Measurements from ENCODE around the gene NAT9.

- TF ChIP-seq, protein P1, sequence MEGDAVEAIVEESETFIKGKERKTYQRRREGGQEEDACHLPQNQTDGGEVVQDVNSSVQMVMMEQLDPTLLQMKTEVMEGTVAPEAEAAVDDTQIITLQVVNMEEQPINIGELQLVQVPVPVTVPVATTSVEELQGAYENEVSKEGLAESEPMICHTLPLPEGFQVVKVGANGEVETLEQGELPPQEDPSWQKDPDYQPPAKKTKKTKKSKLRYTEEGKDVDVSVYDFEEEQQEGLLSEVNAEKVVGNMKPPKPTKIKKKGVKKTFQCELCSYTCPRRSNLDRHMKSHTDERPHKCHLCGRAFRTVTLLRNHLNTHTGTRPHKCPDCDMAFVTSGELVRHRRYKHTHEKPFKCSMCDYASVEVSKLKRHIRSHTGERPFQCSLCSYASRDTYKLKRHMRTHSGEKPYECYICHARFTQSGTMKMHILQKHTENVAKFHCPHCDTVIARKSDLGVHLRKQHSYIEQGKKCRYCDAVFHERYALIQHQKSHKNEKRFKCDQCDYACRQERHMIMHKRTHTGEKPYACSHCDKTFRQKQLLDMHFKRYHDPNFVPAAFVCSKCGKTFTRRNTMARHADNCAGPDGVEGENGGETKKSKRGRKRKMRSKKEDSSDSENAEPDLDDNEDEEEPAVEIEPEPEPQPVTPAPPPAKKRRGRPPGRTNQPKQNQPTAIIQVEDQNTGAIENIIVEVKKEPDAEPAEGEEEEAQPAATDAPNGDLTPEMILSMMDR (IDR thresholded peaks at IDR 0.05), result peak; percentile 68 to 86 (median 76)
- no peak for TF ChIP-seq POLR2A (IDR thresholded peaks at IDR 0.05)
These were observed 5.4 kb downstream of the NAT9 start for GRCh38 chr17:74770498-74771318.
